Measurements from ENCODE around the gene PGAM2.
"Not testable (repeated sequence)": the region's sequence is repeated elsewhere in the genome, so short reads cannot be mapped to it uniquely, and the experiment has no call there.

PGAM2 gene

DNA sequence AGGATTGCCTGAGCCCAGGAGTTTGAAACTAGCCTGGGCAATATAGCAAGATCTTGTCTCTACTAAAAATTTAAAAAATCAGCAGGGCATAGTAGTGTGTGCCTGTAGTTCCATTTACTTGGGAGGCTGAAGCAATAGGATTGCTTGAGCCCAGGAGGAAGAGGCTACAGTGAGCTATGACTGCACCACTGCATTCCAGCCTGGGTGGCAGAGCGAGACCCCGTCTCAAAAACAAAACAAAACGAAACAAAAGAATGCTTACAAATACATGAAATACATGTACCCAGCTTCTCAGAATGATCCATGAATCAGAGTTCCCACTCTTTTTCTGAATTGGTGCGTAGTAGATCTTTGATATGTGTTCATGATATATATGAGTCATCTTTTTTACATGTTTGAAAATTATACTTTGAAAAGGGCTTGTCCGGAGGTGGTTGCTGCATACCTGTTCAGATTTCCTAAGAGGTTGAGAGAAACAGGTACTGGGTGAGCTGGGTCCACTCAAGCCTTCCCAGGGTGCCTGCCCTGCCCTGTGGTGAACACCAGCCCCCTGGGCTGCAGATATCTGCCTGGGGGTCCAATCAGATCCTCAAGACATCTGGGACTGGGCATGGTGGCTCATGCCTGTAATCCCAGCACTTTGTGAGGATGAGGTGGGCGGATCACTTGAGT is 42.4 kb downstream of the PGAM2 start:
- not testable (repeated sequence) for DNase-seq (ENCODE audit: low read depth in 2 of 2)

DNA sequence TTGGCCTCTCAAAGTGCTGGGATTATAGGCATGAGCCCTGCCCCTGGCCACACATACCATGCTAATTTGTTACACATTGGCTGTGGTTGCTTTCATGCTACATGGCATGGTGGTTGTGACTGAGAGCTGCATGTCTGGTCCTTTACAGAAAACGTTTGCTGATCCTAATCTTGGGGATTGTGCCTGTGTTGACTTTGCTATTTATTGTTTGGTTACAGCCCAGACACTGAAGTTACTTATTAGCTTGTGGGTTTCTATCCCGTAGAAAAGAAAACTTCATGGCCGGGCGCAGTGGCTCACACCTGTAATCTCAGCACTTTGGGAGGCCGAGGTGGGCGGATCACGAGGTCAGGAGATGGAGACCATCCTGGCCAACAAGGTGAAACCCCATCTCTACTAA is 43.3 kb downstream of the PGAM2 start:
- DNase-seq (ENCODE audit: low read depth in 2 of 2), result not testable (repeated sequence)

DNA sequence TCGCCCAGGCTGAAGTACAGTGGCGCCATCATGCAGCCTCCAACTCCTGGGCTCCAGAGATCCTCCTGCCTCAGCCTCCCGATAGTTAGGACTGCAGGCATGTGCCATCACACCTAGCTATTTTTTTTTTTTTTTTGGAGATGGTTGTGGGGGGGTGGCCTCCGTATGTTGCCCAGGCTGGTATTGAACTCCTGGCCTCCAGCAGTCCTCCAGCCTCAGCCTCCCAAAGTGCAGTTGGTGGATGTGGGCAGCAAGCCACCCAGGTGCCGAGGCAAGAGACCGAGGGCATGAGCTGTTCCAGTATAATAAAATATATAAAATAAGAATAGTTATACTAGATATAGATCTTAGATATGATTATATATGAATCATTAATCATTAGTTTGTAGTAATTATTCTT is 45.5 kb downstream of the PGAM2 start:
- not testable (repeated sequence) for DNase-seq (ENCODE audit: low read depth in 2 of 2)

DNA sequence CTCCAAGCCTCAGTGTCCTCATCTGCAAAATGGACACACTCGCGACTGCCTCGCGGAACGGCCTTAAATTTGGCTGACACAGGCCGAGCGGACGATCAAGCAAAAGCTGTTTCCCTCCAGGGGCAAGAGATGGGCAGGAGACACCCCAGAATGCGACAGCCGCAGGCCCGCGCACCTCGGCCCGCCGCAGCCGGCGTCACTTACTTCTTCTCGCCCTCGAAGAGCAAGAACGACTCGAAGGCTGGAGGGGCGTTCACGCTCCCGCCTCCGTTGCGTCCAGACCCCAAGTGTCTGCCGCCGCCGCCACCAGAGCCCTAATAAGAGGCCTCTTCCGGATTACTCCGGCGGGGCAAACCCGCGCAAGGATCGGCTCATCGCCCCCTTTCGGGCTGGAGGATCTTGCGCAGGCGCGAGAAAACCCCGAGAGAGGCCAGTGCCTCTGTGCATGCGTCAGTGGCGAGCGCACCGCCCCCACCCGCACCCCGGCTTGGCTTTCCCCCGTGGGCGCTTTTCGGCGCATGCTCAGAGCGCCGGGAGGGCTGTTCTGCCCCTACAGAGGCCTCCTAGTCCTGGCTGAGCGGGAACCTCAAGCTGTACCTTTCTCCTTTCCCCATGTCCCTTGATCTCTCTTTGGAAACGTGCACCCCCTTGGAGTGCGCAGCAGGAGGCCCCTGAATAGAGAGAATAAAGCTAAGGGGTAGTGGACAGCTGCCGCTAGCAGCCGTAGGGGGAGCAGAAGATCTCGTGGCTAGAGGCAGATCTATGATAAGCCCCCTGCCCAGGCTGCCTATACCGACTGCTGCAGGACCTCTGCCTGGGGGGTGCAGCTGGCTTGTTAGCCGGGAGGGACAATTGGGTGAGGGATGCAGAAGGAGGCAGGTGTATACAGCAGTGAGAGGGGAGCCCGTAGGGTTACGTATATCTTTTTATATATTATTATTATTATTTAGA is 46.2 kb downstream of the PGAM2 start:
- peak; percentile 91 to 92 for DNase-seq (ENCODE audit: low read depth in 2 of 2)

DNA sequence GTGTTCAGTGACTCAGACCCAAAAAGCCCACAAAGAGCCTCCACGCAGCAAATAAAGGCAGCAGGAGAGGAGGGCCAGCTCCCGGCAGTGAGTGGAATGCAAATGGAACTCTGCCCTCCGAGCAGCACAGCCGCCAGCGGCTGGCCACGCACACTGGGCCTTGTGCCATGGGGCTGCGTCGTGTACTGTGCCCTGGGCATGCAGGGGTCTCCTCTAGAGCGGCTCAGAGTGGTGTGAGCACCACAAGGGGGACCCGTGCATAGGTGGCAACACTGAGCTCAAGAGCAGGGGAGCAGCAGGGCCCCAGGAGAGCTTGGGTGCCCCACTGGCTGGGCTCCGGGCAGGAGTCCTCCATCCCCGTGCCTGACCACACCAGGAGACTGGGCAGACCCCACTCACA is 50.3 kb downstream of the PGAM2 start:
- DNase-seq (ENCODE audit: low read depth in 2 of 2), result not testable (repeated sequence)
